GM12878 (cell line): ENCODE measurements around the gene MAN1A1. TPM values are rescaled to one million over a fixed set of nuclear protein-coding genes. Genes with fewer than 3 reads are reported as not detected.
A peak's percentile ranks its signal among the peaks of the same experiment; 100 is the strongest.

ENCODE experiments used
- BACH1 ChIP-seq: fragments of 450-650 bp; IDR thresholded peaks from 2 replicates; pipeline ENCODE4 v1.6.1; 2017; ENCODE audit warnings: mild to moderate bottlenecking, borderline replicate concordance
- MXI1 ChIP-seq: fragments of 150-350 bp; IDR thresholded peaks from 2 replicates; pipeline ENCODE4 v1.6.1; 2011; ENCODE audit warnings: low read depth, mild to moderate bottlenecking, inconsistent platforms, low read length, improper control_type of control experiment
- RB1 ChIP-seq: fragments of 450-650 bp; formaldehyde crosslinking; IDR thresholded peaks from 2 replicates; pipeline ENCODE4 v1.6.1; 2017; ENCODE audit warnings: mild to moderate bottlenecking, borderline replicate concordance
- SP1 ChIP-seq: IDR thresholded peaks from one replicate; pipeline ENCODE4 v1.6.1; 2011; ENCODE audit warnings: low read depth, low read length
- SREBF1 ChIP-seq: IDR thresholded peaks from 2 replicates; pipeline ENCODE4 v1.6.1; 2012; ENCODE audit warnings: mild to moderate bottlenecking, low read length
- TAF1 ChIP-seq: IDR thresholded peaks from 2 replicates; pipeline ENCODE4 v1.6.1; 2011; ENCODE audit warnings: mild to moderate bottlenecking, low read depth, low read length, borderline replicate concordance
- WRNIP1 ChIP-seq: IDR thresholded peaks from 2 replicates; pipeline ENCODE4 v1.6.1; 2011; ENCODE audit warnings: low read depth, low read length, improper control_type of control experiment, borderline replicate concordance
- polyA plus RNA-seq, 11 experiments: library from polyadenylated mRNA; depleted of rRNA in 4 of 11; unstranded in 6 of 11; stranded (reverse) in 5 of 11; fragments of >200 nt; fragmentation: Nextera tagmentation in 4 of 11; fragmentation: Illumina TruSeq in 1 of 11; extraction: Ambion mirVana in 4 of 11; extraction: Trizol in 1 of 11; gene quantifications; 1 replicate in 1 of 11; 2 replicates in 10 of 11; pipeline versions ENCODE4 v1.2.1 to v1.2.3, GENCODE V29; 2011 to 2016; ENCODE audit warnings: inconsistent platforms in 2 of 11, missing spikeins in 2 of 11, low read depth in 1 of 11
- total RNA-seq, 4 experiments: library from RNA; depleted of rRNA in 3 of 4; stranded (reverse); fragments of >200 nt in 3 of 4; fragmentation: Illumina TruSeq in 1 of 4; extraction: Trizol in 1 of 4; gene quantifications; 2 replicates each; pipeline versions ENCODE4 v1.2.1 to v1.2.3, GENCODE V29; 2013 to 2021
- TF ChIP-seq, protein P1 (sequence below): fragments of 450-650 bp; IDR thresholded peaks from 2 replicates; pipeline ENCODE4 v1.6.1; 2016; ENCODE audit warnings: mild to moderate bottlenecking
- TF ChIP-seq, protein P2 (sequence below): fragments of 450-650 bp; IDR thresholded peaks from 2 replicates; pipeline ENCODE4 v1.6.1; 2018; ENCODE audit warnings: borderline replicate concordance, mild to moderate bottlenecking; ENCODE audit not compliant: partially characterized antibody
- TF ChIP-seq, protein P3 (sequence below): fragments of 450-650 bp; IDR thresholded peaks from 2 replicates; pipeline ENCODE4 v1.6.1; 2017; ENCODE audit warnings: mild to moderate bottlenecking, moderate library complexity

The MAN1A1 gene
- total and polyA plus RNA-seq, 10 of the 15 experiments (the other 5 are each of a cell fraction or from before 2014, with no cell fraction given): 5.4 to 28.1 (median 19.5) TPM

DNA sequence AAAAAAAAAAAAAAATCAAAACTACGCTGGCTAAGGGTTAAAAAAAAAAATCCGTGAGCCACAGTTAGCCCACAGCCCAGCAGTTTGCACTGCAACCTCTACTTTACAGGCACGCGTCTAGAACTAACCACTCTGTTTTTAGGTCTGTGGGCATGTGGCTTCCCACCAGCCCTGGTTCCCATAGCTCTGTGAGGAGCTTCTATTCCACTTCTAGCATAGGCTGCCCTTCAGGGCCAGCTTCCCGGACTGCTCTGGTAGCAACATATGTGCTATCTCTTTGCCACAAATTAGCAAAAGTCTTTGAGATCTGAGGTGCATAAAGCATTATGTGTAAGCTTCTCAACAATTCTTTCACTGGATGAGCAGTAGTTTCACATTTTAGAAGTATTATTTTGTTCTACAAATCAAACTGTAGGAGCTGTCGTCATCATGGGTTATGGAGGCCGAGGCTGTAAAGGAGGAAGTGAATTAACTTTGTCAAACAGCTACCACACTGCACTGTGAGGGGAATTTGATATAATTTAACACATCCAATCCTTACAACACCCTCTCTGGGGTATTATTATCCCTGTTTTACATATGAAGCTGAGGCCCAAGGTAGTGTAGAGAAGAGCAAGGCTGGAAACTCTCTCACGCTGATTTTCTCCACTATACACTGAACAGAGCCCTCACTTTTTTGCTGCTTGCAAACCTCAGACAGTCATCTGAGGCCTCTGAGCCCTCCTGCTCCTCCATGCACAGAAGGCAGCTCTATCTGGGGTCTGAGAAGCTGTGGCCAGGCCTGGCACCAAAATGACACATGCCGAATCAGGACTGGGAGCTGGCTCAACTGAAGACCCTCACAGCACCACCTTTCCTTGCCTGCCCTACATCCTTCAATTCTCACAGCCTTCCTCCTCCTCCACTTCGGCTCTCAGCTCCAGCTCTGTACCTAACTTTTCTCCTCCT is 35.4 kb downstream of the MAN1A1 start (continued):
- no peak for TF ChIP-seq SREBF1
- 0 out of 2 replicates have a peak, but pooled peaks have one; percentile 74 for TF ChIP-seq WRNIP1
- peak; percentile 8 for TF ChIP-seq SP1
- TF ChIP-seq MXI1: no peak
- TF ChIP-seq TAF1: peak; percentile 29; the same call in 1 of the 2 replicates
- TF ChIP-seq, protein P1, sequence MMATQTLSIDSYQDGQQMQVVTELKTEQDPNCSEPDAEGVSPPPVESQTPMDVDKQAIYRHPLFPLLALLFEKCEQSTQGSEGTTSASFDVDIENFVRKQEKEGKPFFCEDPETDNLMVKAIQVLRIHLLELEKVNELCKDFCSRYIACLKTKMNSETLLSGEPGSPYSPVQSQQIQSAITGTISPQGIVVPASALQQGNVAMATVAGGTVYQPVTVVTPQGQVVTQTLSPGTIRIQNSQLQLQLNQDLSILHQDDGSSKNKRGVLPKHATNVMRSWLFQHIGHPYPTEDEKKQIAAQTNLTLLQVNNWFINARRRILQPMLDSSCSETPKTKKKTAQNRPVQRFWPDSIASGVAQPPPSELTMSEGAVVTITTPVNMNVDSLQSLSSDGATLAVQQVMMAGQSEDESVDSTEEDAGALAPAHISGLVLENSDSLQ: peak; percentile 14; the same call in 1 of the 2 replicates
- TF ChIP-seq RB1: no peak
- TF ChIP-seq, protein P2, sequence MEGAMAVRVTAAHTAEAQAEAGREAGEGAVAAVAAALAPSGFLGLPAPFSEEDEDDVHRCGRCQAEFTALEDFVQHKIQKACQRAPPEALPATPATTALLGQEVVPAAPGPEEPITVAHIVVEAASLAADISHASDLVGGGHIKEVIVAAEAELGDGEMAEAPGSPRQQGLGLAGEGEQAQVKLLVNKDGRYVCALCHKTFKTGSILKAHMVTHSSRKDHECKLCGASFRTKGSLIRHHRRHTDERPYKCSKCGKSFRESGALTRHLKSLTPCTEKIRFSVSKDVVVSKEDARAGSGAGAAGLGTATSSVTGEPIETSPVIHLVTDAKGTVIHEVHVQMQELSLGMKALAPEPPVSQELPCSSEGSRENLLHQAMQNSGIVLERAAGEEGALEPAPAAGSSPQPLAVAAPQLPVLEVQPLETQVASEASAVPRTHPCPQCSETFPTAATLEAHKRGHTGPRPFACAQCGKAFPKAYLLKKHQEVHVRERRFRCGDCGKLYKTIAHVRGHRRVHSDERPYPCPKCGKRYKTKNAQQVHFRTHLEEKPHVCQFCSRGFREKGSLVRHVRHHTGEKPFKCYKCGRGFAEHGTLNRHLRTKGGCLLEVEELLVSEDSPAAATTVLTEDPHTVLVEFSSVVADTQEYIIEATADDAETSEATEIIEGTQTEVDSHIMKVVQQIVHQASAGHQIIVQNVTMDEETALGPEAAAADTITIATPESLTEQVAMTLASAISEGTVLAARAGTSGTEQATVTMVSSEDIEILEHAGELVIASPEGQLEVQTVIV: no peak
- TF ChIP-seq, protein P3, sequence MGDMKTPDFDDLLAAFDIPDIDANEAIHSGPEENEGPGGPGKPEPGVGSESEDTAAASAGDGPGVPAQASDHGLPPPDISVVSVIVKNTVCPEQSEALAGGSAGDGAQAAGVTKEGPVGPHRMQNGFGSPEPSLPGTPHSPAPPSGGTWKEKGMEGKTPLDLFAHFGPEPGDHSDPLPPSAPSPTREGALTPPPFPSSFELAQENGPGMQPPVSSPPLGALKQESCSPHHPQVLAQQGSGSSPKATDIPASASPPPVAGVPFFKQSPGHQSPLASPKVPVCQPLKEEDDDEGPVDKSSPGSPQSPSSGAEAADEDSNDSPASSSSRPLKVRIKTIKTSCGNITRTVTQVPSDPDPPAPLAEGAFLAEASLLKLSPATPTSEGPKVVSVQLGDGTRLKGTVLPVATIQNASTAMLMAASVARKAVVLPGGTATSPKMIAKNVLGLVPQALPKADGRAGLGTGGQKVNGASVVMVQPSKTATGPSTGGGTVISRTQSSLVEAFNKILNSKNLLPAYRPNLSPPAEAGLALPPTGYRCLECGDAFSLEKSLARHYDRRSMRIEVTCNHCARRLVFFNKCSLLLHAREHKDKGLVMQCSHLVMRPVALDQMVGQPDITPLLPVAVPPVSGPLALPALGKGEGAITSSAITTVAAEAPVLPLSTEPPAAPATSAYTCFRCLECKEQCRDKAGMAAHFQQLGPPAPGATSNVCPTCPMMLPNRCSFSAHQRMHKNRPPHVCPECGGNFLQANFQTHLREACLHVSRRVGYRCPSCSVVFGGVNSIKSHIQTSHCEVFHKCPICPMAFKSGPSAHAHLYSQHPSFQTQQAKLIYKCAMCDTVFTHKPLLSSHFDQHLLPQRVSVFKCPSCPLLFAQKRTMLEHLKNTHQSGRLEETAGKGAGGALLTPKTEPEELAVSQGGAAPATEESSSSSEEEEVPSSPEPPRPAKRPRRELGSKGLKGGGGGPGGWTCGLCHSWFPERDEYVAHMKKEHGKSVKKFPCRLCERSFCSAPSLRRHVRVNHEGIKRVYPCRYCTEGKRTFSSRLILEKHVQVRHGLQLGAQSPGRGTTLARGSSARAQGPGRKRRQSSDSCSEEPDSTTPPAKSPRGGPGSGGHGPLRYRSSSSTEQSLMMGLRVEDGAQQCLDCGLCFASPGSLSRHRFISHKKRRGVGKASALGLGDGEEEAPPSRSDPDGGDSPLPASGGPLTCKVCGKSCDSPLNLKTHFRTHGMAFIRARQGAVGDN: peak; percentile 65; the same call in 1 of the 2 replicates
- no peak; the same call in 1 of the 2 replicates for TF ChIP-seq BACH1
